CD4-positive, CD25-positive, alpha-beta regulatory T cell (primary cell): ENCODE results near the gene BBS9. TPM values are rescaled to one million over a fixed set of nuclear protein-coding genes. Genes with fewer than 3 reads are reported as not detected.
"Not testable (repeated sequence)": the region's sequence is repeated elsewhere in the genome, so short reads cannot be mapped to it uniquely, and the experiment has no call there.

Experiments
- ATAC-seq, 2 donors: fragments of 150-1000 bp; cut with Tn5 transposase; one replicate each; pipeline ENCODE4 v1.10.0; 2021; ENCODE audit warnings: low read depth in 2 of 2, moderate number of reproducible peaks in 2 of 2, moderate library complexity in 1 of 2
- DNase-seq, 3 donors: peaks; one replicate each; pipeline versions ENCODE4 v3.0.0 to v3.0.0-alpha.2; 2012 to 2022; ENCODE audit warnings: mixed read lengths in 1 of 3
- H3K27ac ChIP-seq: one replicate; pipeline ENCODE4 v1.7.0; 2013; ENCODE audit warnings: mild to moderate bottlenecking, low read length; ENCODE audit not compliant: insufficient read depth, poor library complexity, severe bottlenecking
- H3K27me3 ChIP-seq: one replicate; pipeline ENCODE4 v1.7.0; 2013; ENCODE audit warnings: low read length; ENCODE audit not compliant: control insufficient read depth, insufficient read depth
- H3K36me3 ChIP-seq: one replicate; pipeline ENCODE4 v1.7.0; 2013; ENCODE audit warnings: mild to moderate bottlenecking, low read length, moderate library complexity; ENCODE audit not compliant: control insufficient read depth, insufficient read depth
- H3K4me1 ChIP-seq: 2 replicates; pipeline ENCODE4 v1.7.0; 2013; ENCODE audit warnings: mild to moderate bottlenecking, low read length; ENCODE audit not compliant: insufficient read depth, control insufficient read depth, poor library complexity, severe bottlenecking
- H3K4me3 ChIP-seq: one replicate; pipeline ENCODE4 v1.7.0; 2013; ENCODE audit warnings: low read depth, mild to moderate bottlenecking, low read length, moderate library complexity
- H3K9me3 ChIP-seq, 2 experiments: 1 replicate in 1 of 2; 2 replicates in 1 of 2; pipeline ENCODE4 v1.7.0; 2013; ENCODE audit warnings: low read length in 2 of 2, mild to moderate bottlenecking in 1 of 2, moderate library complexity in 1 of 2; ENCODE audit not compliant: control insufficient read depth in 2 of 2
- H3K27ac Mint-ChIP-seq, 3 donors: one replicate each; pipeline ENCODE4 v1.8.0; 2020 to 2022; ENCODE audit warnings: mild to moderate bottlenecking in 3 of 3, mixed read lengths in 3 of 3, moderate library complexity in 2 of 3
- H3K27me3 Mint-ChIP-seq: one replicate; pipeline ENCODE4 v1.8.0; 2022; ENCODE audit warnings: mild to moderate bottlenecking, mixed read lengths
- H3K36me3 Mint-ChIP-seq: one replicate; pipeline ENCODE4 v1.8.0; 2020; ENCODE audit warnings: mixed read lengths
- H3K4me1 Mint-ChIP-seq, 4 donors: one replicate each; pipeline ENCODE4 v1.8.0; 2020 to 2022; ENCODE audit warnings: mixed read lengths in 4 of 4, mild to moderate bottlenecking in 1 of 4
- H3K4me3 Mint-ChIP-seq, 4 donors: one replicate each; pipeline ENCODE4 v1.8.0; 2020 to 2022; ENCODE audit warnings: mild to moderate bottlenecking in 4 of 4, mixed read lengths in 4 of 4, moderate library complexity in 3 of 4
- H3K9me3 Mint-ChIP-seq, 7 donors: one replicate each; pipeline ENCODE4 v1.8.0; 2020 to 2022; ENCODE audit warnings: mixed read lengths in 7 of 7, mild to moderate bottlenecking in 3 of 7, moderate library complexity in 2 of 7
- polyA plus RNA-seq, 4 donors: library from polyadenylated mRNA; unstranded; fragments of 300-500 nt; fragmentation: Illumina TruSeq; gene quantifications; one replicate each; pipeline ENCODE4 v1.2.3, GENCODE V29; 2021
- total RNA-seq: library from RNA; stranded (reverse); gene quantifications from one replicate; pipeline ENCODE4 v1.2.3, GENCODE V29; 2022

Gene BBS9
- total and polyA plus RNA-seq, 5 donors from 2014 or later: 8.1 to 18.7 (median 13.2) TPM

GRCh38 chr7:33200282-33200681 lies 70.9 kb downstream of the BBS9 start:
- peaks cover 0 to 3% (median 0%) of the 10 kb centered on the region in 7 donors for H3K9me3 Mint-ChIP-seq
- Histone ChIP-seq H3K36me3 (no peaks in the 10 kb centered on the region), H3K9me3 (no peaks in the 10 kb centered on the region), H3K27me3 (no peaks in the 10 kb centered on the region), H3K4me1 (no peaks in the 10 kb centered on the region), H3K4me3 (no peak overlapping the region), H3K27ac (no peak overlapping the region)
- peaks cover 15% of the 10 kb centered on the region for H3K36me3 Mint-ChIP-seq
- H3K4me3 Mint-ChIP-seq: no peak overlapping the region
- H3K27me3 Mint-ChIP-seq: no peaks in the 10 kb centered on the region
- DNase-seq (no peak), ATAC-seq (no peak)
- peaks cover 0 to 5% (median 2%) of the 10 kb centered on the region in 4 donors for H3K4me1 Mint-ChIP-seq
- no peak overlapping the region for H3K27ac Mint-ChIP-seq

GRCh38 chr7:33201821-33202220 lies 72.5 kb downstream of the BBS9 start:
- H3K27me3 ChIP-seq: no peaks in the 10 kb centered on the region
- H3K27ac Mint-ChIP-seq: no peak overlapping the region

GRCh38 chr7:33210958-33211357 lies 81.6 kb downstream of the BBS9 start:
- H3K27me3 Mint-ChIP-seq: no peaks in the 10 kb centered on the region
- peaks cover 0 to 5% (median 2%) of the 10 kb centered on the region in 4 donors for H3K4me1 Mint-ChIP-seq
- H3K4me1 ChIP-seq: no peaks in the 10 kb centered on the region
- H3K27ac ChIP-seq: no peak overlapping the region
- H3K4me3 ChIP-seq: no peak overlapping the region
- H3K27me3 ChIP-seq: no peaks in the 10 kb centered on the region
- H3K36me3 ChIP-seq: peaks cover 4% of the 10 kb centered on the region
- H3K27ac Mint-ChIP-seq: no peak overlapping the region
- H3K9me3 ChIP-seq: peaks cover 4 to 14% of the 10 kb centered on the region in 2 experiments
- H3K4me3 Mint-ChIP-seq: no peak overlapping the region
- peaks cover 38% of the 10 kb centered on the region for H3K36me3 Mint-ChIP-seq
- peaks cover 4 to 36% (median 13%) of the 10 kb centered on the region in 7 donors for H3K9me3 Mint-ChIP-seq
- no peak for DNase-seq
- no peak for ATAC-seq

More at GRCh38 chr7:33201821-33202220, 72.5 kb downstream of the BBS9 start:
- Mint-ChIP-seq H3K9me3 (peaks cover 0 to 3% (median 0%) of the 10 kb centered on the region in 7 donors), H3K4me1 (peaks cover 0 to 5% (median 2%) of the 10 kb centered on the region in 4 donors), H3K4me3 (no peak overlapping the region), H3K27me3 (no peaks in the 10 kb centered on the region), H3K36me3 (peaks cover 9% of the 10 kb centered on the region)
- H3K4me3 ChIP-seq: no peak overlapping the region
- ATAC-seq: no peak
- DNase-seq: no peak
- no peaks in the 10 kb centered on the region for H3K36me3 ChIP-seq
- H3K27ac ChIP-seq: no peak overlapping the region
- no peaks in the 10 kb centered on the region for H3K9me3 ChIP-seq
- H3K4me1 ChIP-seq: no peaks in the 10 kb centered on the region

- Histone ChIP-seq H3K27ac (no peak overlapping the region), H3K4me1 (no peaks in the 10 kb centered on the region), H3K4me3 (no peak overlapping the region), H3K9me3 (peaks cover 4 to 14% of the 10 kb centered on the region in 2 experiments), H3K27me3 (no peaks in the 10 kb centered on the region), H3K36me3 (peaks cover 4% of the 10 kb centered on the region)
- H3K4me3 Mint-ChIP-seq: no peak overlapping the region
- no peak for DNase-seq
- no peak for ATAC-seq
- no peak overlapping the region for H3K27ac Mint-ChIP-seq
- H3K27me3 Mint-ChIP-seq: no peaks in the 10 kb centered on the region
- peaks cover 0 to 5% (median 2%) of the 10 kb centered on the region in 4 donors for H3K4me1 Mint-ChIP-seq
- peaks cover 4 to 36% (median 13%) of the 10 kb centered on the region in 7 donors for H3K9me3 Mint-ChIP-seq
- peaks cover 38% of the 10 kb centered on the region for H3K36me3 Mint-ChIP-seq
These were observed 82.8 kb downstream of the BBS9 start for GRCh38 chr7:33212144-33212543.

GRCh38 chr7:33215992-33216391 lies 86.6 kb downstream of the BBS9 start:
- Mint-ChIP-seq H3K4me3 (no peak overlapping the region), H3K27me3 (no peaks in the 10 kb centered on the region), H3K4me1 (peaks cover 0 to 2% (median under 1%) of the 10 kb centered on the region in 4 donors), H3K36me3 (peaks cover 30% of the 10 kb centered on the region), H3K9me3 (peaks cover 1 to 17% (median 7%) of the 10 kb centered on the region in 7 donors), H3K27ac (no peak overlapping the region)
- Histone ChIP-seq H3K27me3 (no peaks in the 10 kb centered on the region), H3K27ac (no peak overlapping the region), H3K4me3 (no peak overlapping the region), H3K4me1 (no peaks in the 10 kb centered on the region), H3K9me3 (peaks cover 4 to 7% of the 10 kb centered on the region in 2 experiments), H3K36me3 (peaks cover 4% of the 10 kb centered on the region)
- DNase-seq (no peak), ATAC-seq (no peak)

- no peak for ATAC-seq
- peaks cover 3% of the 10 kb centered on the region for H3K36me3 ChIP-seq
- Mint-ChIP-seq H3K27ac (no peak overlapping the region), H3K9me3 (peaks cover 0 to 5% (median 1%) of the 10 kb centered on the region in 7 donors), H3K4me3 (no peak overlapping the region), H3K36me3 (peaks cover 14% of the 10 kb centered on the region), H3K27me3 (no peaks in the 10 kb centered on the region), H3K4me1 (peaks cover 0 to 2% (median 0%) of the 10 kb centered on the region in 4 donors)
- H3K4me3 ChIP-seq: no peak overlapping the region
- no peaks in the 10 kb centered on the region for H3K27me3 ChIP-seq
- peaks cover 0 to 2% of the 10 kb centered on the region in 2 experiments for H3K9me3 ChIP-seq
- DNase-seq: no peak
- no peak overlapping the region for H3K27ac ChIP-seq
- no peaks in the 10 kb centered on the region for H3K4me1 ChIP-seq
These were observed 88.2 kb downstream of the BBS9 start for GRCh38 chr7:33217595-33217994.

- ATAC-seq, H3K27ac Mint-ChIP-seq, H3K27me3 Mint-ChIP-seq, H3K4me1 ChIP-seq, H3K27me3 ChIP-seq, H3K27ac ChIP-seq, H3K4me3 Mint-ChIP-seq, H3K4me3 ChIP-seq, H3K4me1 Mint-ChIP-seq, H3K9me3 Mint-ChIP-seq, H3K9me3 ChIP-seq, H3K36me3 ChIP-seq, DNase-seq: not testable (repeated sequence)
- peaks cover 11% of the 10 kb centered on the region for H3K36me3 Mint-ChIP-seq
These were observed 89.6 kb downstream of the BBS9 start for GRCh38 chr7:33218841-33219535.

- H3K4me3 ChIP-seq: no peak overlapping the region
- no peaks in the 10 kb centered on the region for H3K9me3 ChIP-seq
- H3K27ac ChIP-seq: no peak overlapping the region
- H3K36me3 Mint-ChIP-seq: peaks cover 4% of the 10 kb centered on the region
- H3K4me1 Mint-ChIP-seq: peaks cover 0 to 3% (median 0%) of the 10 kb centered on the region in 4 donors
- no peaks in the 10 kb centered on the region for H3K27me3 ChIP-seq
- H3K9me3 Mint-ChIP-seq: peaks cover 0 to 2% (median 0%) of the 10 kb centered on the region in 7 donors
- H3K36me3 ChIP-seq: no peaks in the 10 kb centered on the region
- ATAC-seq (no peak), DNase-seq (no peak)
- H3K4me3 Mint-ChIP-seq: no peak overlapping the region
- no peak overlapping the region for H3K27ac Mint-ChIP-seq
- no peaks in the 10 kb centered on the region for H3K27me3 Mint-ChIP-seq
- H3K4me1 ChIP-seq: no peaks in the 10 kb centered on the region
These were observed 90.9 kb downstream of the BBS9 start for GRCh38 chr7:33220231-33220630.
